ENCODE data around the gene ACMSD.
"Not testable (repeated sequence)": the region's sequence is repeated elsewhere in the genome, so short reads cannot be mapped to it uniquely, and the experiment has no call there.

ACMSD gene

GRCh38 chr2:134855709-134856108, 17.3 kb downstream of the ACMSD start:
- DNase-seq = no peak

- no peak for DNase-seq
These were observed 19.8 kb downstream of the ACMSD start for GRCh38 chr2:134858245-134858644.

GRCh38 chr2:134861173-134861572, 22.8 kb downstream of the ACMSD start:
- no peak for DNase-seq

- no peak for DNase-seq
These were observed 23.7 kb downstream of the ACMSD start for GRCh38 chr2:134862069-134862468.

- DNase-seq = no peak
These were observed 24.3 kb downstream of the ACMSD start for GRCh38 chr2:134862674-134863073.

- DNase-seq = no peak
These were observed 25.0 kb downstream of the ACMSD start for GRCh38 chr2:134863446-134863845.

GRCh38 chr2:134865067-134865787, 26.8 kb downstream of the ACMSD start:
- no peak for DNase-seq

GRCh38 chr2:134866498-134867099, 28.2 kb downstream of the ACMSD start:
- no peak for DNase-seq

GRCh38 chr2:134869946-134870736, 31.7 kb downstream of the ACMSD start:
- DNase-seq = no peak

- no peak for DNase-seq
These were observed 34.7 kb downstream of the ACMSD start for GRCh38 chr2:134873152-134873551.

GRCh38 chr2:134875309-134875708, 36.9 kb downstream of the ACMSD start:
- no peak for DNase-seq

GRCh38 chr2:134882773-134883172, 44.4 kb downstream of the ACMSD start:
- DNase-seq = no peak

- DNase-seq = no peak
These were observed 45.3 kb downstream of the ACMSD start for GRCh38 chr2:134883552-134884293.

GRCh38 chr2:134884435-134884834, 46.0 kb downstream of the ACMSD start:
- no peak for DNase-seq

GRCh38 chr2:134892282-134893035, 54.0 kb downstream of the ACMSD start:
- DNase-seq = no peak

GRCh38 chr2:134897932-134898331, 59.5 kb downstream of the ACMSD start:
- DNase-seq = no peak

GRCh38 chr2:134899204-134899603, 60.8 kb downstream of the ACMSD start:
- no peak for DNase-seq

- DNase-seq = no peak
These were observed 61.7 kb downstream of the ACMSD start for GRCh38 chr2:134900151-134900550.

GRCh38 chr2:134903701-134904100, 65.3 kb downstream of the ACMSD start:
- DNase-seq = not testable (repeated sequence)

- DNase-seq = no peak
These were observed 66.8 kb downstream of the ACMSD start for GRCh38 chr2:134905168-134905567.

GRCh38 chr2:134906726-134907125, 68.3 kb downstream of the ACMSD start:
- no peak for DNase-seq

GRCh38 chr2:134907441-134908116, 69.2 kb downstream of the ACMSD start:
- not testable (repeated sequence) for DNase-seq

All from stimulated activated CD4-positive, alpha-beta T cell treated with anti-CD3 and anti-CD28 coated beads, Interleukin-4, amount 100 ng/mL, for 4 hours (primary cell).